ENCODE measurements around the gene RIPPLY2.

DNA sequence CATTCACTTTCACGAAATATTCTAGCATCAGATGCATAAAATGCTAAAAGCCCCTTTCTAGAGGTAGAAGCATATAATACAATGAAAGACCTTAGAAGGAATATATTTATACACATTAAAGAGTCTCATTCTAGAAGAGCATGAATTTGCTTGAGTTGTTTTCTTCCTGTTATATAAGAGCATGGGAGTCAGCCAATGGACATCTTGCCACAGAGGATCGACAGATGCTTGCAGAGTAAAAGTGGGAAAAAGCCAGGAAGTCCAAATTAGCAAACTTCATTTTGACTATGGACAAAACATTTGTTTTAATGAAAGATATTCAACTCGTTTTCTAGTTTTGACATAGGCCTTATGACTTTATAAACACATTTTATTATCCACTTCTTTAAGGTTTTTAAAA lies 44.2 kb upstream of the RIPPLY2 start:
- TF ChIP-seq, protein P1, sequence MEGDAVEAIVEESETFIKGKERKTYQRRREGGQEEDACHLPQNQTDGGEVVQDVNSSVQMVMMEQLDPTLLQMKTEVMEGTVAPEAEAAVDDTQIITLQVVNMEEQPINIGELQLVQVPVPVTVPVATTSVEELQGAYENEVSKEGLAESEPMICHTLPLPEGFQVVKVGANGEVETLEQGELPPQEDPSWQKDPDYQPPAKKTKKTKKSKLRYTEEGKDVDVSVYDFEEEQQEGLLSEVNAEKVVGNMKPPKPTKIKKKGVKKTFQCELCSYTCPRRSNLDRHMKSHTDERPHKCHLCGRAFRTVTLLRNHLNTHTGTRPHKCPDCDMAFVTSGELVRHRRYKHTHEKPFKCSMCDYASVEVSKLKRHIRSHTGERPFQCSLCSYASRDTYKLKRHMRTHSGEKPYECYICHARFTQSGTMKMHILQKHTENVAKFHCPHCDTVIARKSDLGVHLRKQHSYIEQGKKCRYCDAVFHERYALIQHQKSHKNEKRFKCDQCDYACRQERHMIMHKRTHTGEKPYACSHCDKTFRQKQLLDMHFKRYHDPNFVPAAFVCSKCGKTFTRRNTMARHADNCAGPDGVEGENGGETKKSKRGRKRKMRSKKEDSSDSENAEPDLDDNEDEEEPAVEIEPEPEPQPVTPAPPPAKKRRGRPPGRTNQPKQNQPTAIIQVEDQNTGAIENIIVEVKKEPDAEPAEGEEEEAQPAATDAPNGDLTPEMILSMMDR (IDR thresholded peaks at IDR 0.05), result no peak
- TF ChIP-seq POLR2A (IDR thresholded peaks at IDR 0.05), result no peak
